ENCODE measurements around the gene SYDE1.
A peak's percentile ranks its signal among the peaks of the same experiment; 100 is the strongest.
"Not testable (repeated sequence)": the region's sequence is repeated elsewhere in the genome, so short reads cannot be mapped to it uniquely, and the experiment has no call there.

The SYDE1 gene, protein sequence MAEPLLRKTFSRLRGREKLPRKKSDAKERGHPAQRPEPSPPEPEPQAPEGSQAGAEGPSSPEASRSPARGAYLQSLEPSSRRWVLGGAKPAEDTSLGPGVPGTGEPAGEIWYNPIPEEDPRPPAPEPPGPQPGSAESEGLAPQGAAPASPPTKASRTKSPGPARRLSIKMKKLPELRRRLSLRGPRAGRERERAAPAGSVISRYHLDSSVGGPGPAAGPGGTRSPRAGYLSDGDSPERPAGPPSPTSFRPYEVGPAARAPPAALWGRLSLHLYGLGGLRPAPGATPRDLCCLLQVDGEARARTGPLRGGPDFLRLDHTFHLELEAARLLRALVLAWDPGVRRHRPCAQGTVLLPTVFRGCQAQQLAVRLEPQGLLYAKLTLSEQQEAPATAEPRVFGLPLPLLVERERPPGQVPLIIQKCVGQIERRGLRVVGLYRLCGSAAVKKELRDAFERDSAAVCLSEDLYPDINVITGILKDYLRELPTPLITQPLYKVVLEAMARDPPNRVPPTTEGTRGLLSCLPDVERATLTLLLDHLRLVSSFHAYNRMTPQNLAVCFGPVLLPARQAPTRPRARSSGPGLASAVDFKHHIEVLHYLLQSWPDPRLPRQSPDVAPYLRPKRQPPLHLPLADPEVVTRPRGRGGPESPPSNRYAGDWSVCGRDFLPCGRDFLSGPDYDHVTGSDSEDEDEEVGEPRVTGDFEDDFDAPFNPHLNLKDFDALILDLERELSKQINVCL

GRCh38 chr19:15107061-15108010, at the start of gene SYDE1:
Gene SYDE1 (plus strand): TSS chr19:15107401. CDS start chr19:15107434, 33 bp downstream.
- DNase-seq (ENCODE audit: low read depth in 2 of 2), result no peak

DNA sequence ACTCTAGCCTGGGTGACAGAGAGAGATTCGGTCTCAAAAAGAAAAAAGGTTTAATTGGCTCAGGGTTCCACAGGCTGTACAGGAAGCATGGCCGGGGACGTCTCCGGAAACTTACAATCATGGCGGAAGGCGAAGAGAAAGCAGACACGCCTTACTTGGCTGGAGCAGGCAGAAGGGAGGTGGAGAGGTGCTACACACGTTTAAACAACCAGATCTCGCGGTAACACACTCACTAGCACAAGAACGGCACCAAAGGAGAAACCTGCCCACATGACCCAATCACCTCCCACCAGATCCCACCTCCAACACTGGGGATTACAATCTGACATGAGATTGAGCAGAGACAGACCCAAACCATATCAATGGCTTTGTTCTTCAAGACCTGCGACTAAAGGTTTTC, 45.2 kb upstream of the SYDE1 start:
- no peak for DNase-seq (ENCODE audit: low read depth in 2 of 2)

DNA sequence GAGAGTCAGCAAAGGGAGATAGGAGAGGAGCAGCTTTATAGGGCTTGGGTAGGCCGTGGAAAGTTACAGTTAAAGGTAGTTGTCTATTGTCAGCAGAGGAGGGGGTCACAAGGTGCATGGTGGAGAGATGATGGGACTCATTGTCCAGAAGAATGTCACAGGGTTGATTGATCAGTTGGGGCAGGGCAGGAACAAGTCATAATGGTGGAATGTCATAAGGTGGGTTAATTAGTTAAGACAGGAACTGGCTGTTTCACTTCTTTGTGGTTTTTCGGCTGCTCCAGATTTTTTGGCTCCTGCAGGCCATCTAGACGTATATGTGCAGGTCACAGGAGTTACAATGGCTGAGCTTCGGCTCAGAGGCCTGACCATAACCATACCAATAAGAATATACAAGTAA, 36.8 kb upstream of the SYDE1 start:
- DNase-seq (ENCODE audit: low read depth in 2 of 2), result not testable (repeated sequence)

DNA sequence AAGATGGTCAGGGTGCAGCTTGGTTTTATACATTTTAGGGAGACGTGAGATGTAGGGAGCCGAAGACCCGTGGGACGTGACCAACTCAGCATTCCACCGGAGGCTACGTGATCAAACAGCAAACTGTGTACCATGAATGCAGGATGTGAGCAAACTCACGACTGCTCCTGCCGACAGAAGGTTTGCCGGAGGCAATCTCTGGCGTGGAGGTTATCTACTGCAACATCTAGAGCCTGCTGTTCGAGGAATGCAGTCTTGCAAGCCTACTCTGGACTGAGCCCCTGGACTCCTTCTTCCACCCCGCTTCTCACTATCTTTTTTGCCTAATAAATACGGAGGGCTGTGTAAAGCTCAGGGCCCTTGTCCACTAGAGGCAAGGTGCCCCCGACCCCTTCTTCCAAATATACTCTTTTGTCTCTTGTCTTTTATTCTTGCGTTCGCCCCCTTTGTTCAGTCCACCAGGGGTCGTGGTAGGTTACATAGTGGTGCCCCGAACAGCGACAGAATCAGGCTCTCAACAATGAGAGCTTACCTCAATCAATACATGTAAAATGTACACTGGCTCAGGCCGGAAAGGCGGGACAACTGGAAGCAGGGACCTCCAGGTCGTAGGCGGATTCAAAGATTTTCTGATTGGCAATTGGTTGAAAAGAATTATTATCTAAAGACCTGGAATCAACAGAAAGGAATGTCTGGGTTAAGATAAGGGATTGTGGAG, 34.1 kb upstream of the SYDE1 start:
- DNase-seq (ENCODE audit: low read depth in 2 of 2), result no peak

GRCh38 chr19:15074371-15074770, 32.8 kb upstream of the SYDE1 start:
- no peak for DNase-seq (ENCODE audit: low read depth in 2 of 2)

- DNase-seq (ENCODE audit: low read depth in 2 of 2), result no peak
Measured at GRCh38 chr19:15075806-15076205, 31.4 kb upstream of the SYDE1 start.

DNA sequence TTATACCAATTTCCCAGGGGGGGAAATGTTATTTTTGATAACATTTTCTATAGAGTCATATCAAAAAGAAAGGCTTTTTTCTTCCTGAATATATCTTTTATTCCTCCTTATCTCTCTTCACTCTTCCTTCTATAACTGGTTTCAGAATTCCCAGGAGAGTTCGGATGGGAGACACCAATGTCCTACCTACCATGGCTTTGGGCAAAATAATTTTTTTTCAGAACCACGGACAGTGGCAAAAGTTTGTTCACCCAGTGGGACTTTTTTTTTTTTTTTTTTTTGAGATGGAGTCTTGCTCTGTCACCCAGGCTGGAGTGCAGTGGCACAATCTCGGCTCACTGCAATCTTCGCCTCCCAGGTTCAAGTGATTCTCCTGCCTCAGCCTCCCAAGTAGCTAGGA, 27.2 kb upstream of the SYDE1 start:
- not testable (repeated sequence) for DNase-seq (ENCODE audit: low read depth in 2 of 2)

GRCh38 chr19:15081911-15082310, 25.3 kb upstream of the SYDE1 start, which contains the start of gene OR1I1:
Gene OR1I1 (plus strand): TSS chr19:15082211. CDS start chr19:15087066, 4,855 bp downstream.
- no peak for DNase-seq (ENCODE audit: low read depth in 2 of 2)

DNA sequence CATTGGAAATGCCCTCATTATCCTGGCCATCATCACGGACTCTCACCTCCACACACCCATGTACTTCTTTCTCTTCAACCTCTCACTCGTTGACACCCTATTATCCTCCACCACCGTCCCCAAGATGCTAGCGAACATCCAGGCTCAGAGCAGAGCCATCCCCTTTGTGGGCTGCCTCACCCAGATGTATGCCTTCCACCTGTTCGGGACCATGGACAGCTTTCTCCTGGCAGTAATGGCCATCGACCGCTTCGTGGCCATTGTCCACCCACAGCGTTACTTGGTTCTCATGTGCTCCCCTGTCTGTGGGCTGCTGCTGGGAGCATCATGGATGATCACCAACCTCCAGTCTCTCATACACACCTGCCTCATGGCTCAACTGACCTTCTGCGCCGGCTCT, 20.0 kb upstream of the SYDE1 start:
- no peak for DNase-seq (ENCODE audit: low read depth in 2 of 2)

GRCh38 chr19:15091918-15092753, 15.1 kb upstream of the SYDE1 start:
- peak in 1 of 2 experiments; percentile 24 for DNase-seq (ENCODE audit: low read depth in 2 of 2)

- DNase-seq (ENCODE audit: low read depth in 2 of 2), result no peak
Measured at GRCh38 chr19:15093001-15093400, 14.2 kb upstream of the SYDE1 start.

- DNase-seq (ENCODE audit: low read depth in 2 of 2), result no peak
Measured at GRCh38 chr19:15096223-15096622, 11.0 kb upstream of the SYDE1 start.

- DNase-seq (ENCODE audit: low read depth in 2 of 2), result not testable (repeated sequence)
Measured at GRCh38 chr19:15097980-15098379, 9.2 kb upstream of the SYDE1 start.

- no peak for DNase-seq (ENCODE audit: low read depth in 2 of 2)
Measured at GRCh38 chr19:15098460-15098859, 8.7 kb upstream of the SYDE1 start.

DNA sequence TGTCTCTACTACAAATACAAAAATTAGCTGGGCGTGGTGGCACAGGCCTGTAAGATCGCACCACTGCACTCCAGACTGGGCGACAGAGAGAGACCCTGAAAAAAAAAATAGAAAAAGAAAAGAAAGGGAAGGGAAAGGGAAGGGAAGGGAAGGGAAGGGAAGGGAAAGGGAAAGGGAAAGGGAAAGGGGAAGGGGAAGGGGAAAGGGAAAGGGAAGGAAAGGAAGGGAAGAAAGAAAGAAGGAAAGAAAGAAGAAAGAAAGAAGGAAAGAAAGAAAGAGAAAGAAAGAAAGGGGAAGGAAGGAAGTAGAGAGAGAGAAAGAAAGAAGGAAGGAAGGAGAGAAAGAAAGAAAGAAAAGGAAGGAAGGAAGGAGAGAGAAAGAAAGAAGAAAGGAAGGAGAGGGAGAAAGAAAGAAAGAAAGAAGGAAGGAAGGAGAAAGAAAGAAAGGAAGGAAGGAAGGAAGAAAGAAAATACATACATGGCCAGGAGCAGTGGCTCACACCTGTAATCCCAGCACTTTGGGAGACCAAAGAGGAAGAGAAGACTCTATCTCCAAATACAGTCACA, 8.1 kb upstream of the SYDE1 start:
- DNase-seq (ENCODE audit: low read depth in 2 of 2), result no peak

DNA sequence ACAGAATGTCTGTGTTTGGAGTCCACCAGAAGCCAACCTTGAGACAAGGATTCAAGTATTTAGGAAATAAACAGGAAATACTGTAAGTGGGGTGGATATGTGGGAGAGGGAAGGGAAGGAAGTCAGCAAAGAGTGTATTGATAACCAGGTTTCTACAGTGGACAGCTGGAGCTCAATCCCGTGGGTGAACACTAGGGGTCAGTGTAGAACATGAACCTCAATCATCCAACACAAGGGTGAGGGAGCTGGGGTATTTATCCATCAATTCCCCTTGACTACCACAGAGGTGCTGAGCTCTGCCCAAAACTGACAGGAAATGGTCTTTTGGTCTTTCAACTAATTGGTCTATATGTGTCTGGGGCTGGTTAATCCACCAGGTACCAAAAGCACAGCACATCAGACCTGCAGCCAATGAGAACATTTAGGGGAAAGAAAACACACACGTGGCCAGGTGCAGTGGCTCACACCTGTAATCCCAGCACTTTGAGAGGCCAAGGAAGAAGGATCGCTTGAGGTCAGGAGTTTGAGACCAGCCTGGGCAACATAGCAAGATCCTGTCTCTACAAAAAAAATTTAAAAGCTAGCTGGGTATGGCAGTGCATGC, 5.6 kb upstream of the SYDE1 start:
- DNase-seq (ENCODE audit: low read depth in 2 of 2), result peak; percentile 23 to 59

- DNase-seq (ENCODE audit: low read depth in 2 of 2), result no peak
Measured at GRCh38 chr19:15104003-15104402, 3.2 kb upstream of the SYDE1 start.

DNA sequence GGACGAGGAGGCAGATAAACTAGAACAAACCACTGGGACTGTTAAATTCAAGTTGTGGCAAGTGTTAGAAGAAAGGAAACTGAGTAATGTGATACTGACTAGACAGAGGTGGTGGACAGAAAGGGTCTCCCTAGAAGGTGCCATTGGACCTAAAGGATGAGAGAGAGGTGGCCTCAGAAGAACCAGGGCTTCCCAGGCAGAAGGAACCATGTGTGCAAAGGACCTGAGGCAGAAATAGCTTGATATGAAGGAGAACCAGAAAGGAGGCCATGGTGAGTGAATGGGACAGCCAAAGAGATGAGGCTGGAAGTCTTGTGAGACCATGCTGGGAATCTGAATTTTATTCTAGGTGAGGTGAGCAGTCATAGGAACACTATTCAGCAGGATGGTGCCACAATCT, 2.8 kb upstream of the SYDE1 start:
- no peak for DNase-seq (ENCODE audit: low read depth in 2 of 2)

- DNase-seq (ENCODE audit: low read depth in 2 of 2), result no peak
Measured at GRCh38 chr19:15105044-15105443, 2.2 kb upstream of the SYDE1 start.

Measured in stimulated activated CD4-positive, alpha-beta T cell treated with anti-CD3 and anti-CD28 coated beads, Interleukin-12 subunit alpha, Interleukin-12 subunit beta, amount 100 ng/mL, for 24 hours (primary cell).